GM18517 (cell line): ENCODE data around the gene LRIG2.
"Not testable (repeated sequence)": the region's sequence is repeated elsewhere in the genome, so short reads cannot be mapped to it uniquely, and the experiment has no call there.

ENCODE experiments used
- ATAC-seq: cut with Tn5 transposase; IDR thresholded peaks from one replicate; pipeline ENCODE4 v1.9.1; 2021; ENCODE audit warnings: mild to moderate bottlenecking, moderate library complexity; ENCODE audit not compliant: unreplicated experiment

LRIG2 gene, protein sequence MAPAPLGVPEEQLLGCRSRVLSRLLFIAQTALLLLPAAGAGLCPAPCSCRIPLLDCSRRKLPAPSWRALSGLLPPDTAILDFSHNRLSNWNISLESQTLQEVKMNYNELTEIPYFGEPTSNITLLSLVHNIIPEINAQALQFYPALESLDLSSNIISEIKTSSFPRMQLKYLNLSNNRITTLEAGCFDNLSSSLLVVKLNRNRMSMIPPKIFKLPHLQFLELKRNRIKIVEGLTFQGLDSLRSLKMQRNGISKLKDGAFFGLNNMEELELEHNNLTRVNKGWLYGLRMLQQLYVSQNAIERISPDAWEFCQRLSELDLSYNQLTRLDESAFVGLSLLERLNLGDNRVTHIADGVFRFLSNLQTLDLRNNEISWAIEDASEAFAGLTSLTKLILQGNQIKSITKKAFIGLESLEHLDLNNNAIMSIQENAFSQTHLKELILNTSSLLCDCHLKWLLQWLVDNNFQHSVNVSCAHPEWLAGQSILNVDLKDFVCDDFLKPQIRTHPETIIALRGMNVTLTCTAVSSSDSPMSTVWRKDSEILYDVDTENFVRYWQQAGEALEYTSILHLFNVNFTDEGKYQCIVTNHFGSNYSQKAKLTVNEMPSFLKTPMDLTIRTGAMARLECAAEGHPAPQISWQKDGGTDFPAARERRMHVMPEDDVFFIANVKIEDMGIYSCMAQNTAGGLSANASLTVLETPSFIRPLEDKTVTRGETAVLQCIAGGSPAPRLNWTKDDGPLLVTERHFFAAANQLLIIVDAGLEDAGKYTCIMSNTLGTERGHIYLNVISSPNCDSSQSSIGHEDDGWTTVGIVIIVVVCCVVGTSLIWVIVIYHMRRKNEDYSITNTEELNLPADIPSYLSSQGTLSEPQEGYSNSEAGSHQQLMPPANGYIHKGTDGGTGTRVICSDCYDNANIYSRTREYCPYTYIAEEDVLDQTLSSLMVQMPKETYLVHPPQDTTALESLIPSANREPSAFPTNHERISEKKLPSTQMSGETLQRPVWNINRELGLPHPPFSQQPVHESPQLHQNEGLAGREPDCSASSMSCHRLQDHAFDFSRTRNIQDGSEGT

DNA sequence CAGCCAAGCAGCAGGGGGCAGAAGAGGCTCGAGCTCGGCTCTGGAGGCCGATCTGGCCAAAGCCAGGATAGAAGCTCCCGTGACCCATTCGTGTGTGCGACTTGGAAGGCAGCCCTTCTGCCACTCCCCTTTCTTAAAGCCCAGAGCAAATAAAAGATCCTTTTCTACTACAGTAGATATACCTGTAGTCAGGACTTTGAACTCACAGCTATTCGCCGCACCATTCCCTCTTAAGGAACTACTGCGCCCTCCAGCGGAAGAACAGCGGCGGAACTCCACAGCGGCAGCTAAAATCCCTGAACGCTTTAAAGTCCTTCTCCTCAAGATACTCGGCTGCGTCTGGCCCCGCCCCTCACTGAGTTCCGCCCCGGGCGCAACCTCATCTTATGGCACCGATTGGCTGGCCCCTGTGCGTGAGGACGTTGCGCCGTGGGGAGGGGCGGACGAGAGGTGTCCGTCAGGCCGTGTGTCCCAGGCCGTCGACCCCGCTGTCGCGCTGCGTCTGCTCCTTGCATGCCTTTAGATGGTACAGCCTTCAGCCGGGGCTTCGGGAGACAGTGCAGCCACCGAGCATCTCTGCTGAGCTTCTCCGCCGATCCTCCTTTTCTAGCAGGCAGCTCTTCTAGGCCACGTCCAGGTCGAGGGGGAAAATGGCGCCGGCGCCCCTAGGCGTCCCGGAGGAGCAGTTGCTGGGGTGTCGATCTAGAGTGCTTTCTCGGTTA is at the start of gene LRIG2:
Gene LRIG2 (plus strand): TSS at position 442 of the 722 bp plus-strand sequence. CDS start 209 bp downstream, at position 651.
- peak; percentile 95 for ATAC-seq

DNA sequence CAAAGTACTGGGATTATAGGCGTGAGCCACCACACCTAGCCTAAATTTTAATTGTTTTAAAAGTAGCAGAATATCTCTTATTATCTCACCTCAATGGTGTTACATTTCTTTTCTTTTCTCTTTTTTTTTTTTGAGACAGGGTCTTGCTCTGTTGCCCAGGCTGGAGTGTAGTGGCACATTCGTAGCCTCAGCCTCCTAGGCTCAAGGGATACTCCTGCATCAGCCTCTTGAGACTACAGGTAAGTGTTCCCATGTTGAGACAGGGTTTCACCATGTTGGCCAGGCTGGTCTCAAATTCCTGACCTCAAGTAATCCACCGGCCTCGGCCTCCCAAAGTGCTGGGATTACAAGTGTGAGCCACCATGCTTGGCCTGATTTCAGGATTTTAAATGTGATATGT is 49.7 kb upstream of the LRIG2 start:
- ATAC-seq, result not testable (repeated sequence)

DNA sequence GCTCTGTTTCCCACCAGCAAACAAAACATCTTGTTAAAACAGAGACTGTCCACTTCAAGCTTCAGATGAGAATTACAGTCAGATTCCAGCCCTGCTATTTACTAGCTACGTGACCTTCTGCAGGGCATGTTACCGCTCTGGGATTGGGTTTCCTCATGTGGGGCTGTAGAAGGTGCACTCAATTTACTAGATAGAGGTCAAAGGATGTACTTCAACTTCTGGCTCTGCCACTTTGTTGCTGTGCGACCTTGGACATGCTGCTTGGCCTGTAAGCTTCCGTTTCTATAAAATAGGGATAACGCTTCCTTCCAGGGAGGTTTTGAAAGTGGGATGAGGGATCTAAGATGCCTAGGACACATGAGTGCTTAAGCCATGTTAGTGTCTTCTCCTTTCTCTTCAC is 46.0 kb upstream of the LRIG2 start:
- no peak for ATAC-seq

DNA sequence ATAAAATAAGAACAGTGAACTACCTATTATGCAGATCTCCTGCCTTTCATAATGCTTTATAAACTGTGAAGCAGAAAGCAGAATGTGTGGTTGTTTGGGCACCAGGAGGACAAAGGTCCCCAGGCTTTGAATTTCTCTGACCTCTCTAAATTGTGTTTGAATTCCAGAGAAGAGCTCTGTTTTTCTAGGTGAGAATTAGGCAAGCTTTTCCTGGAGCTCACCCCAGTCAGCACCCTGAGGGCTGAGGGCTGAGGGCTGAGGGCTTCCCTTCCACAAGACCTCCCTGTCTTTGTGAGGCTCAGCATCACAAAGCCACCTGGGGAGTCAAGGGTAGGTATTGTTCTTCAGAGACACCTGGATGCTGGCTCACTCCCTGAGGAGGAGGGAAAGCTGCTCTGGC is 45.5 kb upstream of the LRIG2 start:
- no peak for ATAC-seq

- no peak for ATAC-seq
These were observed 43.2 kb upstream of the LRIG2 start for GRCh38 chr1:113029822-113030221.

- ATAC-seq, result peak; percentile 87
These were observed 41.6 kb upstream of the LRIG2 start for GRCh38 chr1:113031171-113031933.

- ATAC-seq, result no peak
These were observed 37.9 kb upstream of the LRIG2 start for GRCh38 chr1:113035086-113035485.

GRCh38 chr1:113036639-113037321 is 36.2 kb upstream of the LRIG2 start:
- no peak for ATAC-seq

- ATAC-seq, result no peak
These were observed 33.0 kb upstream of the LRIG2 start for GRCh38 chr1:113040041-113040440.

- no peak for ATAC-seq
These were observed 32.1 kb upstream of the LRIG2 start for GRCh38 chr1:113040718-113041412.

DNA sequence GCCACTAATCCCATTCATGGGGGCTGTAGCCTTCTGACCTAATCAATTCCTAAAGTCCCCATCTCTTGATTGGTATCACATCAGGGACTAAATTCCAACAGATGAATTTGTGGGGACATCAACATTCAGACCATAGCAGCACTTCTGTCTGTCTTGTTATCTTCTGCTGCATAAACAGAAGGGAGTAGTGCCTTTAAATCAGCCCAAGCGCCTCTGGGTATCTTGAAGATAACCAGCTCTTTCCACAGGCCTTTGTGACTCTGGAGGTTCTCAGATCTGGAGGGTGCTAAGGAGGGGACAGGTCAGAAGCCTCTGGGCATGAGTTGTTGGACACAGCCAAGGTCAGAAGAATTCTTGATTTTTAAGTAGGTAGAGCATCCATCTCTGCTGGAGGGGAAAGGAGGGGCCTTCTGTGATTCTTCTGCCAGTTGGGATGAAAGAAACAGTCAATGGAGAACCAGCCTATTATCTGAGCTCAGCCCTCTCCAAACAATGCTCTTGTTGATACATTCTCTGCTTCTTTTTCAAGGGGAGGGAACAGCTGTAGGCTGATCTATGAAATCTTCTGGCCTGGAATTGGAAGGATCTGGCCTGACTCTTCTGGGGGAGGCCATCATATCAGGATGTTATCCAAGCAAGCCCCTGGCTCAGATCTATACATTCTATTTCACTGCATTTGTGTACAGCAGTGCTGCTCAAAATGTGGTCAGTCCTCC is 31.3 kb upstream of the LRIG2 start:
- no peak for ATAC-seq

DNA sequence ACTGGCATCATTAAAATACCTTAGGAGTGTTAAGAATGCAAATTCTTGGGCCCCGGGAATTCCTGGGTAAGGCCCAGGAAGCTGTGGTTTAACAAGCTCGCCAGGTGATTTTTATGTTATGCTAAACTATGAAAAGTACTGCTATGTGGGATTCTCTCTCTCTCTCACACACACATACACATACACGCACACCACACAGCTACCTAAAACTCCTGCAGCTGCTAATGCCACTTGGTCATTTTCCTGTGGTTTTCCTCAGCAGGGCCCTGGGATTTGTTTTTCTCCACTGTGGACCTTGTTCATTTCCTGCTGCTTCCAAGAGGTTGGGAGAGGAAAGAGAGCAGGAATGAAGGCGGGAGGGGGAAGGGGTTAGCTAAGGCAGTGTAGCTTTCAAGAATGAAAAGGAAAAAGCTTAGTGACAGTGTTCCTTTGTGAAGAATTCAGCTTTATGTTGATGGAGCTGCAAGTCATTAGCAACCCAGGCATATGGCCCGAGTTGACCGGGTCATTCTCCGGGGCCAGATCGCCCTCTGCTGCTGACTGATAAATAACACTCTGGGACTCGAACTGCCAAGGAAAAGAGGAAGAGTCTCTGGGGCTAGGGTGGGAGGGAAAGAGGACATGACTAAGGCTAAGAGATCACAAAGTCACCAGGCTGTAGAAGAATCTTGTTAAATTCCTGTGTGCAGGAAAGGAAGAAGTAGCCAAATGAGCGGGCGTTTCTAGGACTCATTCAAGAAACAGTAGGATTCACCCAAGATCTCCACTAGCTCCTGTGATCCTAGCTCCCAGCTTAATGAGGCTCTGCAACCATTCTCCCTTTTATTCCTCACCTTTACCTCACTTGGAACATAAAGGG is 30.5 kb upstream of the LRIG2 start:
- no peak for ATAC-seq

GRCh38 chr1:113043144-113043488 is 29.9 kb upstream of the LRIG2 start:
- not testable (repeated sequence) for ATAC-seq

GRCh38 chr1:113046569-113046968 is 26.4 kb upstream of the LRIG2 start:
- ATAC-seq, result no peak

GRCh38 chr1:113048064-113048463 is 24.9 kb upstream of the LRIG2 start:
- no peak for ATAC-seq

GRCh38 chr1:113053344-113054126 is 19.5 kb upstream of the LRIG2 start:
- ATAC-seq, result no peak

DNA sequence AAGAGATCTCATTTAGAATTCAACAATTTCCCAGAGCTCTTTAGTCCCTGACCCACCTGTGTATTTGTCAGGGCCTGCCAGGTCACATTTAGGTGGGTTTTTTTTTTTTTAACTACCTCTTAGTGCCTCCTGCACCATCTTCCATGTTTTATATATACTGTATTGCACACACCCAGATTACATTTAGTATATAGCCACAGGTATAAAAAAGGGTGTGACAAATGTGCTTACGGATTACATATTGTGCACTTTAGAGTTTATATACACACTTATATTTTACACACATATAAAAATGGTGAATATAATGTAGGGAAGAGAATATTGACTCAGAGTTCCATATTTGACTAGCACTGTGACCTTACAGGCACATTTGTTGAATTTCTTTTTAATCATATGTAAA is 17.4 kb upstream of the LRIG2 start:
- ATAC-seq, result no peak
